DOHH2 (cell line): ENCODE results near the gene MAP10.

ENCODE experiments used
- H3F3A ChIP-seq: fragments of 200-600 bp; sonication (generic), shearing (Covaris generic); 2 replicates; pipeline ENCODE4 v1.6.0; 2016; ENCODE audit warnings: antibody characterized with exemption, mild to moderate bottlenecking; ENCODE audit not compliant: control insufficient read depth, insufficient read depth
- H3K27ac ChIP-seq: fragments of 200-600 bp; sonication (generic); 2 replicates; pipeline ENCODE4 v1.5.1; 2014; ENCODE audit warnings: low read depth, mild to moderate bottlenecking, low read length, moderate library complexity
- H3K27me3 ChIP-seq: fragments of 200-600 bp; sonication (generic); 2 replicates; pipeline ENCODE4 v1.6.1; 2014; ENCODE audit warnings: mild to moderate bottlenecking, low read length, mixed read lengths; ENCODE audit not compliant: control insufficient read depth
- H3K36me3 ChIP-seq: fragments of 200-600 bp; sonication (generic); 2 replicates; pipeline ENCODE4 v1.6.1; 2014; ENCODE audit warnings: mild to moderate bottlenecking, low read length, moderate library complexity, mixed read lengths; ENCODE audit not compliant: control insufficient read depth
- H3K4me1 ChIP-seq: fragments of 200-600 bp; sonication (generic); 2 replicates; pipeline ENCODE4 v1.6.1; 2014; ENCODE audit warnings: mild to moderate bottlenecking, low read length, mixed read lengths; ENCODE audit not compliant: control insufficient read depth
- H3K4me2 ChIP-seq: fragments of 200-600 bp; sonication (generic); 2 replicates; pipeline ENCODE4 v1.6.0; 2014; ENCODE audit warnings: mild to moderate bottlenecking, low read length, moderate library complexity
- H3K4me3 ChIP-seq: fragments of 200-600 bp; sonication (generic); 2 replicates; pipeline ENCODE4 v1.5.1; 2014; ENCODE audit warnings: mild to moderate bottlenecking, low read length, mixed read lengths
- H3K79me2 ChIP-seq: fragments of 200-600 bp; sonication (generic); 2 replicates; pipeline ENCODE4 v1.6.1; 2014; ENCODE audit warnings: mild to moderate bottlenecking, low read length, mixed read lengths; ENCODE audit not compliant: control insufficient read depth
- H3K9me2 ChIP-seq: fragments of 200-600 bp; sonication (generic); replicated peaks from 2 replicates; pipeline ENCODE4 v1.6.1; 2014; ENCODE audit warnings: mild to moderate bottlenecking, low read length, mixed read lengths; ENCODE audit not compliant: control insufficient read depth
- H3K9me3 ChIP-seq: fragments of 200-600 bp; sonication (generic); 2 replicates; pipeline ENCODE4 v1.6.1; 2014; ENCODE audit warnings: antibody characterized with exemption, low read length, mixed read lengths; ENCODE audit not compliant: control insufficient read depth, insufficient read depth
- H4K20me1 ChIP-seq: fragments of 200-600 bp; sonication (generic); 2 replicates; pipeline ENCODE4 v1.6.0; 2014; ENCODE audit warnings: low read depth, mild to moderate bottlenecking, antibody characterized with exemption, low read length, moderate library complexity; ENCODE audit not compliant: control insufficient read depth, insufficient read depth
- CTCF ChIP-seq: fragments of 200-600 bp; sonication (generic); IDR thresholded peaks from one replicate; pipeline ENCODE4 v1.5.1; 2014; ENCODE audit warnings: antibody characterized with exemption, mild to moderate bottlenecking, low read depth, low read length; ENCODE audit not compliant: poor library complexity, severe bottlenecking
- EZH2phosphoT487 ChIP-seq: fragments of 200-600 bp; sonication (generic); IDR thresholded peaks from 2 replicates; pipeline ENCODE4 v1.6.1; 2017; ENCODE audit warnings: borderline replicate concordance, mild to moderate bottlenecking, antibody characterized with exemption, low read length, moderate library complexity, mixed read lengths

The MAP10 gene

GRCh38 chr1:232792949-232793348 lies 12.3 kb upstream of the MAP10 start:
- no peaks in the 10 kb centered on the region for H3K4me1 ChIP-seq
- H3K4me3 ChIP-seq, result no peak overlapping the region
- no peaks in the 10 kb centered on the region for H3K9me3 ChIP-seq
- H3K9me2 ChIP-seq, result no peaks in the 10 kb centered on the region
- no peaks in the 10 kb centered on the region for H3K79me2 ChIP-seq
- H3K4me2 ChIP-seq, result no peak overlapping the region
- no peaks in the 10 kb centered on the region for H4K20me1 ChIP-seq
- no peaks in the 10 kb centered on the region for H3F3A ChIP-seq
- H3K36me3 ChIP-seq, result no peaks in the 10 kb centered on the region
- H3K27me3 ChIP-seq, result no peaks in the 10 kb centered on the region
- TF ChIP-seq CTCF, result no peak
- TF ChIP-seq EZH2phosphoT487, result no peak
- no peak overlapping the region for H3K27ac ChIP-seq

- H3K36me3 ChIP-seq, result no peaks in the 10 kb centered on the region
- no peaks in the 10 kb centered on the region for H3K9me3 ChIP-seq
- no peak overlapping the region for H3K27ac ChIP-seq
- no peak overlapping the region for H3K4me2 ChIP-seq
- H4K20me1 ChIP-seq, result no peaks in the 10 kb centered on the region
- H3K27me3 ChIP-seq, result no peaks in the 10 kb centered on the region
- H3K4me3 ChIP-seq, result no peak overlapping the region
- H3K79me2 ChIP-seq, result no peaks in the 10 kb centered on the region
- TF ChIP-seq EZH2phosphoT487, result no peak
- TF ChIP-seq CTCF, result no peak
- no peaks in the 10 kb centered on the region for H3K4me1 ChIP-seq
- no peaks in the 10 kb centered on the region for H3F3A ChIP-seq
- H3K9me2 ChIP-seq, result no peaks in the 10 kb centered on the region
Observed at GRCh38 chr1:232793944-232794343, 11.3 kb upstream of the MAP10 start.

GRCh38 chr1:232795497-232796053 lies 9.6 kb upstream of the MAP10 start:
- Histone ChIP-seq H3K27ac (no peak overlapping the region), H3K9me3 (no peaks in the 10 kb centered on the region), H3K4me2 (no peak overlapping the region), H3K4me3 (no peak overlapping the region), H3K79me2 (no peaks in the 10 kb centered on the region), H3K4me1 (no peaks in the 10 kb centered on the region), H3K36me3 (no peaks in the 10 kb centered on the region), H4K20me1 (no peaks in the 10 kb centered on the region), H3F3A (no peaks in the 10 kb centered on the region), H3K9me2 (no peaks in the 10 kb centered on the region), H3K27me3 (no peaks in the 10 kb centered on the region)
- TF ChIP-seq EZH2phosphoT487 (no peak), CTCF (no peak)
